Tibial nerve (tissue), 3 donors: ENCODE results near the gene STXBP6.

ENCODE experiments used
- CTCF ChIP-seq, 5 experiments: fragments of 200-600 bp in 3 of 5; fragments of 450-650 bp in 2 of 5; sonication (generic) in 3 of 5; IDR thresholded peaks; one replicate each; pipeline ENCODE4 v1.5.1; 2016 to 2019; ENCODE audit warnings: antibody characterized with exemption in 5 of 5, mild to moderate bottlenecking in 3 of 5, moderate library complexity in 2 of 5
- POLR2A ChIP-seq, 2 donors: fragments of 450-650 bp; IDR thresholded peaks; one replicate each; pipeline ENCODE4 v1.6.1; 2017; ENCODE audit warnings: antibody characterized with exemption in 2 of 2, mild to moderate bottlenecking in 2 of 2, moderate library complexity in 2 of 2

GRCh38 chr14:24986206-24986893 lies 63.6 kb downstream of the STXBP6 start:
- TF ChIP-seq CTCF (IDR thresholded peaks at IDR 0.05) (no peak), POLR2A (IDR thresholded peaks at IDR 0.05) (no peak)
